Naive thymus-derived CD4-positive, alpha-beta T cell (primary cell): ENCODE measurements around the gene AKAP13. TPM values are rescaled to one million over a fixed set of nuclear protein-coding genes. Genes with fewer than 3 reads are reported as not detected.
"Not testable (repeated sequence)": the region's sequence is repeated elsewhere in the genome, so short reads cannot be mapped to it uniquely, and the experiment has no call there.

Experiments
- ATAC-seq: fragments of 150-1000 bp; cut with Tn5 transposase; 2 replicates; pipeline ENCODE4 v1.10.0; 2021; ENCODE audit warnings: mild to moderate bottlenecking, moderate library complexity
- CTCF ChIA-PET: fragments of 350-600 bp; sonication (Branson Sonifier 250); formaldehyde crosslinking; loops from one replicate; lab custom pipeline; 2021; ENCODE audit warnings: antibody characterized with exemption; lab: Charles Lee
- POLR2A ChIA-PET: fragments of 350-600 bp; sonication (Branson Sonifier 250); formaldehyde crosslinking; loops from one replicate; lab custom pipeline; 2021; ENCODE audit warnings: antibody characterized with exemption, inconsistent platforms; lab: Charles Lee
- DNase-seq, 9 donors: peaks; one replicate each; pipeline versions ENCODE4 v3.0.0 to v3.0.0-alpha.2; 2020 to 2022; ENCODE audit warnings: mixed read lengths in 1 of 9
- H3K27ac ChIP-seq: one replicate; pipeline ENCODE4 v1.7.0; 2013; ENCODE audit warnings: mild to moderate bottlenecking, low read depth, low read length, moderate library complexity
- H3K27me3 ChIP-seq, 2 donors: one replicate each; pipeline ENCODE4 v1.7.0; 2013; ENCODE audit warnings: low read length in 2 of 2, mild to moderate bottlenecking in 2 of 2, moderate library complexity in 2 of 2; ENCODE audit not compliant: control insufficient read depth in 2 of 2, insufficient read depth in 2 of 2
- H3K36me3 ChIP-seq, 3 experiments: 1 replicate in 2 of 3; 2 replicates in 1 of 3; pipeline ENCODE4 v1.7.0; 2013; ENCODE audit warnings: low read length in 3 of 3, mild to moderate bottlenecking in 3 of 3, moderate library complexity in 1 of 3; ENCODE audit not compliant: insufficient read depth in 3 of 3, control insufficient read depth in 2 of 3
- H3K4me1 ChIP-seq, 2 donors: one replicate each; pipeline ENCODE4 v1.7.0; 2013; ENCODE audit warnings: low read length in 2 of 2, mild to moderate bottlenecking in 2 of 2, moderate library complexity in 1 of 2; ENCODE audit not compliant: control insufficient read depth in 2 of 2, insufficient read depth in 2 of 2
- H3K4me3 ChIP-seq: 2 replicates; pipeline ENCODE4 v1.7.0; 2013; ENCODE audit warnings: mild to moderate bottlenecking, low read length
- H3K9me3 ChIP-seq, 3 experiments: 1 replicate in 2 of 3; 2 replicates in 1 of 3; pipeline ENCODE4 v1.7.0; 2013; ENCODE audit warnings: low read length in 3 of 3; ENCODE audit not compliant: control insufficient read depth in 2 of 3
- H3K27ac Mint-ChIP-seq, 9 donors: one replicate each; pipeline ENCODE4 v1.8.0; 2020 to 2022; ENCODE audit warnings: mixed read lengths in 9 of 9, mild to moderate bottlenecking in 8 of 9, moderate library complexity in 5 of 9, inconsistent platforms in 2 of 9
- H3K27me3 Mint-ChIP-seq, 5 donors: one replicate each; pipeline ENCODE4 v1.8.0; 2021 to 2022; ENCODE audit warnings: mixed read lengths in 5 of 5, mild to moderate bottlenecking in 1 of 5
- H3K36me3 Mint-ChIP-seq, 5 donors: one replicate each; pipeline ENCODE4 v1.8.0; 2020 to 2022; ENCODE audit warnings: mixed read lengths in 5 of 5, mild to moderate bottlenecking in 3 of 5, inconsistent platforms in 1 of 5
- H3K4me1 Mint-ChIP-seq, 7 donors: one replicate each; pipeline ENCODE4 v1.8.0; 2020 to 2022; ENCODE audit warnings: mixed read lengths in 7 of 7, mild to moderate bottlenecking in 3 of 7, inconsistent platforms in 1 of 7
- H3K4me3 Mint-ChIP-seq, 10 donors: one replicate each; pipeline ENCODE4 v1.8.0; 2020 to 2022; ENCODE audit warnings: mild to moderate bottlenecking in 10 of 10, mixed read lengths in 10 of 10, moderate library complexity in 6 of 10, inconsistent platforms in 2 of 10
- H3K9me3 Mint-ChIP-seq, 11 donors: one replicate each; pipeline ENCODE4 v1.8.0; 2020 to 2022; ENCODE audit warnings: mixed read lengths in 11 of 11, mild to moderate bottlenecking in 4 of 11, inconsistent platforms in 1 of 11, moderate library complexity in 1 of 11
- intact Hi-C, 2 donors: fragments of 100-400 bp; cut with micrococcal nuclease; formaldehyde crosslinking; loops; one replicate each; pipeline ENCODE4 v1.15.1; 2023
- polyA plus RNA-seq, 2 donors: library from polyadenylated mRNA; unstranded; fragments of 300-500 nt; fragmentation: Illumina TruSeq; gene quantifications; one replicate each; pipeline ENCODE4 v1.2.3, GENCODE V29; 2021
- total RNA-seq, 6 experiments: library from RNA in 5 of 6; stranded (reverse) in 5 of 6; gene quantifications; 1 replicate in 5 of 6; 2 replicates in 1 of 6; pipeline ENCODE4 v1.2.3 and lab custom pipeline; 2021 to 2026

The AKAP13 gene
- total and polyA plus RNA-seq, 7 experiments from 2014 or later = 108 to 400 (median 231) TPM

GRCh38 chr15:85651548-85651947 is 271.1 kb downstream of the AKAP13 start:
- Mint-ChIP-seq H3K9me3 (peaks cover 0 to 3% (median 0%) of the 10 kb centered on the region in 11 donors), H3K4me3 (no peak overlapping the region), H3K36me3 (peaks cover 8 to 29% (median 20%) of the 10 kb centered on the region in 5 donors), H3K27me3 (no peaks in the 10 kb centered on the region), H3K27ac (peak overlapping the region in 2 of 9 donors; percentile 16 to 26), H3K4me1 (peaks cover 4 to 30% (median 13%) of the 10 kb centered on the region in 7 donors)
- Histone ChIP-seq H3K4me3 (no peak overlapping the region), H3K9me3 (no peaks in the 10 kb centered on the region), H3K4me1 (peaks cover 0 to 17% of the 10 kb centered on the region in 2 donors), H3K27ac (no peak overlapping the region), H3K27me3 (no peaks in the 10 kb centered on the region), H3K36me3 (peaks cover 0 to 18% (median 0%) of the 10 kb centered on the region in 3 experiments)
- no peak for ATAC-seq
- CTCF ChIA-PET = no interaction called here
- no peak for DNase-seq
- intact Hi-C loops = no loop called here
- POLR2A ChIA-PET = no interaction called here

GRCh38 chr15:85652457-85652856 is 272.1 kb downstream of the AKAP13 start:
- Histone ChIP-seq H3K27ac (no peak overlapping the region), H3K27me3 (no peaks in the 10 kb centered on the region), H3K4me3 (no peak overlapping the region), H3K9me3 (no peaks in the 10 kb centered on the region), H3K36me3 (peaks cover 0 to 17% (median 4%) of the 10 kb centered on the region in 3 experiments), H3K4me1 (peaks cover 0 to 8% of the 10 kb centered on the region in 2 donors)
- no peak for DNase-seq
- ATAC-seq = no peak
- peak overlapping the region in 4 of 9 donors; percentile 5 to 51 (median 15) for H3K27ac Mint-ChIP-seq
- H3K36me3 Mint-ChIP-seq = peaks cover 7 to 25% (median 17%) of the 10 kb centered on the region in 5 donors
- ChIA-PET POLR2A (no interaction called here), CTCF (no interaction called here)
- intact Hi-C loops = no loop called here
- H3K9me3 Mint-ChIP-seq = no peaks in the 10 kb centered on the region
- no peak overlapping the region for H3K4me3 Mint-ChIP-seq
- H3K27me3 Mint-ChIP-seq = no peaks in the 10 kb centered on the region
- peaks cover 0 to 24% (median 7%) of the 10 kb centered on the region in 7 donors for H3K4me1 Mint-ChIP-seq

GRCh38 chr15:85657132-85657531 is 276.7 kb downstream of the AKAP13 start:
- H3K36me3 ChIP-seq = peaks cover 0 to 32% (median 7%) of the 10 kb centered on the region in 3 experiments
- no peak overlapping the region for H3K4me3 ChIP-seq
- H3K27ac Mint-ChIP-seq = peak overlapping the region in 2 of 9 donors; percentile 10 to 11
- DNase-seq = no peak
- H3K36me3 Mint-ChIP-seq = peaks cover 11 to 46% (median 22%) of the 10 kb centered on the region in 5 donors
- no peaks in the 10 kb centered on the region for H3K27me3 ChIP-seq
- no peak overlapping the region for H3K4me3 Mint-ChIP-seq
- POLR2A ChIA-PET = no interaction called here
- CTCF ChIA-PET = no interaction called here
- intact Hi-C loops = no loop called here
- ATAC-seq = no peak
- no peak overlapping the region for H3K27ac ChIP-seq
- H3K27me3 Mint-ChIP-seq = no peaks in the 10 kb centered on the region
- H3K4me1 Mint-ChIP-seq = peaks cover 0 to 4% (median 3%) of the 10 kb centered on the region in 7 donors
- no peaks in the 10 kb centered on the region for H3K4me1 ChIP-seq
- H3K9me3 ChIP-seq = no peaks in the 10 kb centered on the region
- no peaks in the 10 kb centered on the region for H3K9me3 Mint-ChIP-seq

DNA sequence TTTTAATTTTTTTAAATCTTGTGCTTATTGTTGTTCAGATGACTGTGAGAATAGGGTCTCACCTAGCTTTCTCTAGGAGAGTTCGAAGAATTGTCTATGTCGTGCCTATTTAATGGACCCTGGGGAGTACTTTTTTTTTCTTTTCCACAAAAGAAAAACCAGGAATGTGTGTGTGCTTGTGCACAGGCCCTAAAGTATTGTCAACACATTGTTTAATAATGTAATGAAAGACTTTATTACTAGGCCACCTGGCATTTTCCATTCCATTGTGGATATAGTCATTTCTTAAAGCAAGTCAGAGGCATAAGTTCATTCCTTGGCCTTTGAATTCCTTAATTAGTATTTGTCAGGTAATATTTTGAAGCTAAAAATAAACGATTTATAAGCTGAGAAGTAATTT is 278.4 kb downstream of the AKAP13 start:
- CTCF ChIA-PET = interaction anchor here (1.0 kb wide), 1 partner anchor 9 kb away, joined by 3 read pairs; no protein-coding TSS in a partner anchor
- Mint-ChIP-seq H3K4me3 (no peak overlapping the region), H3K9me3 (no peaks in the 10 kb centered on the region), H3K27ac (no peak overlapping the region), H3K27me3 (no peaks in the 10 kb centered on the region), H3K4me1 (peaks cover 0 to 4% (median 0%) of the 10 kb centered on the region in 7 donors), H3K36me3 (peaks cover 14 to 56% (median 28%) of the 10 kb centered on the region in 5 donors)
- no peaks in the 10 kb centered on the region for H3K9me3 ChIP-seq
- H3K27ac ChIP-seq = no peak overlapping the region
- DNase-seq (no peak), ATAC-seq (no peak)
- H3K27me3 ChIP-seq = no peaks in the 10 kb centered on the region
- no peaks in the 10 kb centered on the region for H3K4me1 ChIP-seq
- H3K36me3 ChIP-seq = peaks cover 0 to 39% (median 7%) of the 10 kb centered on the region in 3 experiments
- POLR2A ChIA-PET = no interaction called here
- intact Hi-C loops = no loop called here
- no peak overlapping the region for H3K4me3 ChIP-seq

GRCh38 chr15:85661859-85662258 is 281.5 kb downstream of the AKAP13 start:
- H3K9me3 ChIP-seq = no peaks in the 10 kb centered on the region
- no peak for DNase-seq
- no peaks in the 10 kb centered on the region for H3K27me3 ChIP-seq
- intact Hi-C loops = no loop called here
- peaks cover 24 to 69% (median 46%) of the 10 kb centered on the region in 5 donors for H3K36me3 Mint-ChIP-seq
- no peak for ATAC-seq
- no peak overlapping the region for H3K4me3 ChIP-seq
- H3K27me3 Mint-ChIP-seq = no peaks in the 10 kb centered on the region
- CTCF ChIA-PET = no interaction called here
- peak overlapping the region in 2 of 9 donors; percentile 6 to 33 for H3K27ac Mint-ChIP-seq
- POLR2A ChIA-PET = no interaction called here
- H3K4me3 Mint-ChIP-seq = no peak overlapping the region
- H3K27ac ChIP-seq = no peak overlapping the region
- H3K4me1 ChIP-seq = peaks cover 1 to 3% of the 10 kb centered on the region in 2 donors
- peaks cover 0 to 2% (median 0%) of the 10 kb centered on the region in 11 donors for H3K9me3 Mint-ChIP-seq
- peaks cover 0 to 47% (median 16%) of the 10 kb centered on the region in 3 experiments for H3K36me3 ChIP-seq
- H3K4me1 Mint-ChIP-seq = peaks cover 3 to 10% (median 5%) of the 10 kb centered on the region in 7 donors

DNA sequence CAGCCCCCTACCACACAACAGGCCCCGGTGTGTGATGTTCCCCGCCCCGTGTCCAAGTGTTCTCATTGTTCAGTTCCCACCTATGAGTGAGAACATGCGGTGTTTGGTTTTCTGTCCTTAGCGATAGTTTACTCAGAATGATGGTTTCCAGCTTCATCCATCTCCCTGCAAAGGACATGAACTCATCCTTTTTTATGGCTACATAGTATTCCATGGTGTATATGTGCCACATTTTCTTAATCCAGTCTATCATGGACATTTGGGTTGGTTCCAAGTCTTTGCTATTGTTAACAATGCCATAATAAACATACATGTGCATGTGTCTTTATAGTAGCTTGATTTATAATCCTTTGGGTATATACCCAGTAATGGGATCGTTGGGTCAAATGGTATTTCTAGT is 285.3 kb downstream of the AKAP13 start:
- H3K9me3 ChIP-seq, CTCF ChIA-PET, intact Hi-C loops, H3K27me3 ChIP-seq, H3K4me3 Mint-ChIP-seq, H3K4me3 ChIP-seq, DNase-seq, H3K27ac ChIP-seq, POLR2A ChIA-PET, H3K27me3 Mint-ChIP-seq, H3K9me3 Mint-ChIP-seq, ATAC-seq: not testable (repeated sequence)
- Mint-ChIP-seq H3K27ac (peak overlapping the region in 3 of 9 donors; percentile 58 to 93 (median 91)), H3K4me1 (peaks cover 19 to 25% (median 22%) of the 10 kb centered on the region in 7 donors), H3K36me3 (peaks cover 28 to 69% (median 54%) of the 10 kb centered on the region in 5 donors)
- peaks cover 0 to 47% (median 11%) of the 10 kb centered on the region in 3 experiments for H3K36me3 ChIP-seq
- H3K4me1 ChIP-seq = peaks cover 17% of the 10 kb centered on the region in 2 donors
